DMS 273 treated with DMSO at 0.1 percent for 48 hours (cell line): Measurements from ENCODE around the gene PHF11.
"Not testable (repeated sequence)": the region's sequence is repeated elsewhere in the genome, so short reads cannot be mapped to it uniquely, and the experiment has no call there.

Experiments
- DNase-seq: peaks from one replicate; lab custom pipeline; 2025; lab: John Stamatoyannopoulos, UW

Gene PHF11

GRCh38 chr13:49546561-49546960 is 50.8 kb downstream of the PHF11 start:
- no peak for DNase-seq

DNA sequence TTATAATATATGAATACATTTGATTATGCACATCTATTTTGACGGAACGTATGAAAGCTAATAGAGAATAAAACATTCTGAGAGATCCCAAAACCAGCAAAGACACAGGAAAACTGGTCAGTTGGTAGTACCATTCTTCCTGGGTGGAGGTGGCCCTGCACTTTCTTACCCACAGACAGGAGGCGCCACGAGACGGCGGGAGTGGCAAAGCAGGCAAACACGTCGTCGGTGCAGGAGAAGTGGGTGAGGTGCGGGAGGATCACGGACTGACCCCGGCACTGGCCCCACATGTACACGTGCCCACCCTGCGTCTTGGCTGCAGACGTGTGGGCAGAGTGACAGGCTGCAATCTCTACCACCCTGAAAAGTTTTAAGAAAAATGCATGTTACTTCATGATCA is 53.5 kb downstream of the PHF11 start:
- no peak for DNase-seq

DNA sequence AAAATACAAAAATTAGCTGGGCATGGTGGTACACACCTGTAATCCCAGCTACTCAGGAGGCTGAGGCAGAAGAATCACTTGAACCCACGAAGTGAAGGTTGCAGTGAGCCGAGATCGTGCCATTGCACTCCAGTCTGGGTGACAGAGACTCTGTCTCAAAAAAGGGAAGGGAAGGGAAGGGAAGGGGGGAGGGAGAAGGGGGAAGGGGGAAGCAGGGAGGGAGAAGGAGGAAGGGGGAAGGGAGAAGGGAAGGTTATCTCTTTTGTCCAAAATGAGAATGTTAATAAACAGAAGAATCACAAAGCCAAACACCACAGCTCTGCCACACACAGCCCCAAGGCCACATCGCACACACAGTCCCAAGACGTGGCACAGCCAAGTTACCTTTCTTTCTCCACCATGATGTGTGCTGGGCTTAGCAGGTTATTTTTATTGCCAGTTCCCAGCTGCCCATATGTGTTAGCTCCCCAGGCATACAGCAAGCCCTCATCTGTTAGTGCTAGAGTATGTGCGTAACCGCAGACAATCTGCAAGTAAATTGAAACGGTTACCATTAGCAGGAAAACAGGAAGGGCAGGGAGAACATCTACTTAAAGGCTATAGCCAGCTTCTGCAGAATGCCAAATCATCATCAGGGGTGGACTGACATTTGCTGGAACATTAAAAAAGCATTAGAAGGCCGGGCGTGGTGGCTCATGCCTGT is 55.3 kb downstream of the PHF11 start:
- DNase-seq = no peak

- DNase-seq = no peak
These were observed 58.1 kb downstream of the PHF11 start for GRCh38 chr13:49553888-49554287.

DNA sequence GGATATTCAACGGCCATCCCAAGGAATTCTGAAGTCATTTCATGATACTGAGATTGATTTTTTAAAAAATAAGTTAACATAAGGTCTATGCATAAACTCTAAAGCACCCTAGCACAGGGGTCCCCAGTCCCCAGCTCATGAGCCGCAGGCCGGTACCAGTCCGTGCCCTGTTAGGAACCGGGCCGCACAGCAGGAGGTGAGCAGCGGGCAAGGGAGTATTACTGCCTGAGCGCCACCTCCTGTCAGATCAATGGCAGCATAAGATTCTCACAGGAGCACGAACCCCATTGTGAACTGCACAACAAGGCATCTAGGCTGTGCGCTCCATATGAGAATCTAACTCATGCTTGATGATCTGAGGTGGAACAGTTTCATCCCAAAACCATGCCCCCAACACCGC is 58.6 kb downstream of the PHF11 start:
- no peak for DNase-seq

- no peak for DNase-seq
These were observed 63.3 kb downstream of the PHF11 start for GRCh38 chr13:49559006-49559405.

GRCh38 chr13:49560270-49561061 is 64.7 kb downstream of the PHF11 start:
- DNase-seq = no peak

DNA sequence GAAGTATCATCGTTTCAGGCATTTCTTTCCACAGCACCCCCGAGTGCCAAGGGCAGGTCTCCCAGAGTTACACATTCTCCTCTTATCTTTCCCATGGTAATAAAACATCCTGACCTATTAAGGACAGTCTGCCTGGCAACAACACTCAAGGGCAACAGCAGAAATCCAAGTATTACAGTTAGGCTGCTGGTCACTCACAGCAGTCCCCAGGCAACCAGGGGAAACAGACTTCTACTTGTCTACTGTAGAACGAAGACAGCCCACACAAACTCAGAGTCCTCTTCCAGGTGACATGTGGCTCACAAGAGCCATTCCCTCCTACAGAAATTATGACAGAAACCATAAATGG is 65.3 kb downstream of the PHF11 start:
- DNase-seq = no peak

DNA sequence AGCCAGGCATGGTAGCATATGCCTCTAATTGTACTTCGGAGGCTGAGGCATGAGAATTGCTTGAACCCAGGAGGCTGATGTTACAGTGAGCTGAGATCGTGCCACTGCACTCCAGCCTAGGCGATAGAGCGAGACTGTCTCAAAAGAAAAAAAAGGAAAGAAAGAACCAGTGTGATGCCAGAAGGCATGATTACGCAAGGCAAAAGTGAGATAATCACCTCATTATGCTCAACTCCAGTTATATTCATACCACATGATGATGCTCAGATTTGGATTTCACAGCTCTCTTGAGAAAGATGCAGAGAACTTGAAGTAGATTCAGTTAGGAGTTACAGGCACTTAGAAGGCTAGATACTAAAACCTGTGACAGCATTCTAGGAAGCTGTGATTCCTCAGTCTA is 67.8 kb downstream of the PHF11 start:
- no peak for DNase-seq

DNA sequence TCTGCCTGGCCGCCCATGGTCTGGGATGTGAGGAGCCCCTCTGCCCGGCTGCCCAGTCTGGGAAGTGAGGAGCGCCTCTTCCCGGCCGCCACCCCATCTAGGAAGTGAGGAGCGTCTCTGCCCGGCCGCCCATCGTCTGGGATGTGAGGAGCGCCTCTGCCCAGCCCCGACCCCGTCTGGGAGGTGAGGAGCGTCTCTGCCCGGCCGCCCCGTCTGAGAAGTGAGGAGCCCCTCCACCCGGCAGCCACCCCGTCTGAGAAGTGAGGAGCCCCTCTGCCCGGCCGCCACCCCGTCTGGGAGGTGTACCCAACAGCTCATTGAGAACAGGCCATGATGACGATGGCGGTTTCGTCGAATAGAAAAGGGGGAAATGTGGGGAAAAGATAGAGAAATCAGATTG is 69.7 kb downstream of the PHF11 start:
- DNase-seq = not testable (repeated sequence)

- no peak for DNase-seq
These were observed 70.7 kb downstream of the PHF11 start for GRCh38 chr13:49566461-49566860.

- DNase-seq = no peak
These were observed 71.7 kb downstream of the PHF11 start for GRCh38 chr13:49567491-49567890.

DNA sequence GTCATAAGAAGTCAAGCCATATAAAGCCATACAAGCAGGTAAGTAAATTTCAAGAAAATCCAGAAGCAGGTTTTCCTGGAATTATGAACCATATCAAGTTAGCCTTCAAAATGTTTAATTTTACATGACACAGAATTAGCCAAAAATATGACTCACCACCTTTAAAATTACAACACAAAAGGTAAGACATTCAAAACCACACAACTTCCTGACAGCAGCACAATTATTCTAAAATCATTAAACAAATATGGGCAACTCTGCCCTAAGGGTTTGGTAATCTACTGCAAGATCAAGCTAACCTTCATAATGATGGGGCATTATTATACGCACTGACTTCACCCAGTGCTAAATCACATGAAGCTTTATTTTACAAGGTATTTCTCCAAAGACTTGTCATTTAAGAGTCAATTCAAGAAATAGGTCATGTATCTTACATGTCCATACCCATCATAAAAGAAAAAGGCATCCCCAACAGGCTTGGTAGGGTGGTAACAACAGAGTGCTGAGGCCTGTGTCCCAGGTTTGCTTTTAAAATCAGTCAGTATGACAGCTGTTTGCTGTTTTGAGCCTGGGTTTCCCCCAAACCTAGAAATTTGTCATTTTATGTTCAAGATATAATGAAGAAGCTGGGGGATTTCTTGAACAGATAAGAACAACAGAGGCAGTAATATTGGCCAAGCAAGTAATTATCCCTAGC is 74.4 kb downstream of the PHF11 start:
- DNase-seq = no peak

DNA sequence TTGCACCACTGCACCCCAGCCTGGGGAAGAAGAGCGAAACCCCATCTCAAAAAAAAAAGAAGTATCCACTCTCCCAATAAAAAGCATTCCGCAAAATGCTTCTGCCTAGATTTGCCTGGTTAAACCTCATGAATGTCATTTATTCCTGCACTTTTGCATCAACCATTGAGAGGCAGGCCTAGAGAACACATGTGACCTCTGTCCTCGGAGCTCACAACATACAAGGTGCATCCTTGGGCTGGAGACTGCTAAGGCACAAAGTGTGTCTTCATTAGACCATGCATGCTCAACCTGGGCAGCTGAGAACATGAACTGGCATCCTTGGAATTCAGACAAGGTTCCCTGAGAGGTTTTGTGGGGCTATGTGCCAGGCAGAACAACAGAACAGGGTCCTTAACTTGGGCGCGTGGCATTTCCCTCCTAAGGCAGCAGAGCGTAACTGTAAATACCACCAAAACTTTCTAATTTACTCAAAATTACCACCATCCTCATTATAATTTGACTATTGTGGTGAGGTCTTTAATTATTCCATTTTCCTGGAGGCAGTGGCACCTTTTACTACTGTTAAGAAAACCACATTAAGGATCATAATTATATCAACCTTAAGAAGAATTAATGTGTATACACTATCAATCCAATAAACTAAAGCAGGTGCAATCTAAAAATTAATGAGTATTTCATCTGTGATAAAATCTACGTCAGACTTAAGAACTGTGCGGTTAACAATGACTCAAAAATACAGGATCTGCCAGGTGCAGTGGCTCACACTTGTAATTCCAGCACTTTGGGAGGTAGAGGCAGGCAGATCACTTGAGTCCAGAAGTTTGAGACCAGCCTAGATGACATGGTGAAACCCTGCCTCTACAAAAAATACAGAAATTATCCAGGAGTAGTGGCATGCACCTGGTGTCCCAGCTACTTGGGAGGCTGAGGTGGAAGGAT is 75.8 kb downstream of the PHF11 start:
- no peak for DNase-seq
